Measurements from ENCODE around the gene DIPK1B.

DIPK1B gene

GRCh38 chr9:136740491-136740890, 28.1 kb downstream of the DIPK1B start:
- no peak for DNase-seq

- DNase-seq, result peak; percentile 9
Observed at GRCh38 chr9:136740971-136741882, 28.9 kb downstream of the DIPK1B start.

- DNase-seq, result no peak
Observed at GRCh38 chr9:136741883-136742571, 29.7 kb downstream of the DIPK1B start.

DNA sequence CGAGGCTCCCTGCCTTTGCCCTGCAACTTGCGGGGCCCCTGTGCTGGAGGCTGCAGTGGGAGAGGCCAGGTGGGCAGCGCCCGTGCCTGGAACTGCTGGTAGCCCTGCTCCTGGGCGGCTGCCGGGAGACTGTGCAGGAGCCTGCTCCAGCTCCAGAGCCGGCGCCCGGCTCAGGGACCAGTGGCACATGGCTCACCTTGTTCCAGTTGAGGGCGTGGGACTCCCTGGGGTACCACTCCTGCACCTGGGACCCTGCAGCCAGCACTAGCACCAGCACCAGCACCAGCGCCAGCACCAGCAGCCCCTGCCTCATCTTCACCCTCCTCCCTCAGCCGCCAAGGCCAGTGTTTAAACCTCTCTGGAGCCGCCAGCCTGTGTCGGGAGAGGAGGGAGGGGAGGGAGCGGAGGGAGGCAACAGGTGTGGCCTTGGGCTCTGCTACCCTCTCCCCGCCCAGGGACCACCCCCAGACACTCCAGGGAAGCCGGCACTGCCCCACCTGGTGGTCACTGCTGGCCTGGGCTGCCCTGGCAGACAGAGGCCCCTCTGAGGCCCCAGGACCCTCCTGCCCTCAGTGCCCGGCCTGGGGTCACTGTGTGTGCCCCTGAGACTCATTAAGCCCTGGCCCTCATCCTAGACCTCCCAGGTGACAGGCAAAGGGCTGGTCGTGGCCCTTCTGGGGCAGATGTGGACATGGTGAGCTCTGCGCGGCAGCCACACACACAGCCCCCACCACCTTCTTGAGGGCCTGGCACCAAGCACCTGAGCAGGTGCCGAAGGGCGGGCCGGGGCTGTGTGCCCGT, 30.4 kb downstream of the DIPK1B start, which contains the start of gene LCN10:
Gene LCN10 (minus strand): TSS at position 350 of the 801 bp plus-strand sequence. CDS start 37 bp downstream, at position 313.
- peak; percentile 23 for DNase-seq

DNA sequence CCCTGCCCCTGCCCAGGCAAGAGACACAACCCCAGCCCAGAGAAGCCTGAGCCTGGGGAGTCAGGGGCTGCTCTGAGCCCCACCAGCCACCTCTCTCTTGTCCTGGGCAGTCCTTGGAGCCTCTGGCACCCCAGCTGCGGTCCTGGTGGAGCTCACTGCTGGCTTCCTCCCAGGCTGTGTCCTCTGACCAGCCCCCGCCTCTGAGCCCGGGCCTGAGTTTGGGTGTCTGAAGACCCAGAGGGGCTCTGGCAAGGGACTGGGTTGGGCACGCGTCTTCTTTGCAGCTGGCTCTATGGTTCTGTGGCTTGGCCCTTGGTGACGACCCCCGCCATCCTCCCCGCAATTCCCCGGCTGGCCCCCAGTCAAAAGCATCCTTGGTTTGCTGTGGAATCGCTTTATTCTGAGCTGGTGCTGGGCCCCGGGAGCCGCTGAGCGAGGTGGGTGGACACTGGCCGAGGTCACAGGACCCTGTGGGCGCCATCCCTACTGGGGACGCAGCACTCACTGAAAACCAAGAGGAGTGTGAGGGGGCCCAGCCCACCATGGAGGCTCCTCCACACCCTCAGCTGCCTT, 31.4 kb downstream of the DIPK1B start:
- no peak for DNase-seq

GRCh38 chr9:136744773-136745172, 32.4 kb downstream of the DIPK1B start:
- no peak for DNase-seq

- DNase-seq, result no peak
Observed at GRCh38 chr9:136745389-136746154, 33.2 kb downstream of the DIPK1B start.

- no peak for DNase-seq
Observed at GRCh38 chr9:136746155-136746490, 33.8 kb downstream of the DIPK1B start.

GRCh38 chr9:136746621-136747020, 34.2 kb downstream of the DIPK1B start:
- DNase-seq, result no peak

- DNase-seq, result no peak
Observed at GRCh38 chr9:136747161-136748060, 35.0 kb downstream of the DIPK1B start.

DNA sequence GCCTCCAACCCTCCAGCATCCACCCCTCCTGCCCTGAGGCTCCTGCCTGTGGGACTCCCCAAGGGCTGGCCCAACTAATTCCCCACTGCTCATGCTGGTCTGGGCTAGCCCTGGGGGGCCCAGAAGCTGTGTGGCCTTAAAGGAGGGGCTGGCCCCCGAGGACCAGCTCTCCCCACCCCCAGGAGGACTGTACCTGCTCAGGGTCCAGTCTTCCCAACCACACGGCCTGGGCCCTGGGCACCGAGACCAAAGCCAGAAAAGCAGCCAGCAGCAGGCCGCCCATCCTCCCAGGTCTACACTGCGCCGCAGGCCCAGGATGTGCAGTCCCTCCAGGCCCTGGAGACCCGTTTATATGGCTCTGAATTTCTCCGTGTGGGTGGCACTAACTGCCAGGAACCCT, 35.8 kb downstream of the DIPK1B start, which contains the start of gene LCN6:
Gene LCN6 (minus strand): TSS at position 325 of the 400 bp plus-strand sequence. CDS start 42 bp downstream, at position 283.
- no peak for DNase-seq

GRCh38 chr9:136748666-136749611, 36.6 kb downstream of the DIPK1B start:
- no peak for DNase-seq

- no peak for DNase-seq
Observed at GRCh38 chr9:136750526-136750925, 38.2 kb downstream of the DIPK1B start.

- DNase-seq, result no peak
Observed at GRCh38 chr9:136751244-136751643, 38.9 kb downstream of the DIPK1B start.

DNA sequence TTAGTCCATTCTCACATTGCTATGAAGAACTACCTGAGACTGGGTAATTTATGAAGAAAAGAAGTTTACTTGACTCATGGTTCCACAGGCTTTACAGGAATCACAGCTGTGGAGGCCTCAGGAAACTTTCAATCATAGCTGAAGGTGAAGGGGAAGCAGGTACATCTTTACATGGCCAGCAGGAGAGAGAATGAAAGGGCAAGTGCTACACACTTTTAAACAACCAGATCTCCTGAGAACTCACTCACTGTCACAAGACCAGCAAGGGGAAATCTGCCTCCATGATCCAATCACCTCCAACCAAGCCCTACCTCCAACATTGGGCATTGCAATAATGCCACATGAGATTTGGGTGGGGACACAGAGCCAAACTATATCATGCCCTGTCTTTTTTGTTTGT, 39.4 kb downstream of the DIPK1B start:
- DNase-seq, result no peak

DNA sequence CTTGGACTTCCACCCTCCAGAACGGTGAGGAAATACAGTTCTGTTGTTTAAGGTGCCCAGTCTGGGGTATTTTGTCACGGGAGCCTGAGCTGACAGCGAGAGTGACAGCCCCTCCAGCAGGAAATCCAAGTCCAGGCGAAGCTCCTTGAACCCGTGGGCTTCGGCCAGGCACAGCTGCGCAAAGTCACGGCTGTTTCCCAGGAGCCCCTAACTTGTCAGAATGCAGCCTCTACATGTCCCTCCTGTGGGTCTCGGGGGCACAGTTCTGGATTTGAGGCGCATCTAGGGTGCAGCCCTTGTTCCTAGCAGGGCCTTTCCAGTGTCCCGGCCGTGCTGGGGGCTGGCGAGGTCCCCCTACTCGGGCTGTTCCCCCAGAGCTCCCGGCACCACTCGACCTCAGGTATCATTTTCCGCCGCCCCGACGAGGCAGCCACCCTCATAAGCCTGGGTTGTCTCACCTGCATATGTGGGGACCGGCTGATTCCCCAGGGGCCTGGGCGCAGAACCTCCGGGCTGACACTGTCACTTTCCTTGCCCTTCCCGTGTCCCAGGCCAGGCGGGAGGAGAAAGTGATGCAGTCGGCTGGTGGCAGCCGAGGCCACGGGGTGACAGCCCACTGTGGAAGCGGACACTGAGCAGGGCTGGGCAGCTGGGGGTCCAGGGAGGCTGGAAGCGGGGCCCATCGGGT, 41.1 kb downstream of the DIPK1B start:
- DNase-seq, result no peak

DNA sequence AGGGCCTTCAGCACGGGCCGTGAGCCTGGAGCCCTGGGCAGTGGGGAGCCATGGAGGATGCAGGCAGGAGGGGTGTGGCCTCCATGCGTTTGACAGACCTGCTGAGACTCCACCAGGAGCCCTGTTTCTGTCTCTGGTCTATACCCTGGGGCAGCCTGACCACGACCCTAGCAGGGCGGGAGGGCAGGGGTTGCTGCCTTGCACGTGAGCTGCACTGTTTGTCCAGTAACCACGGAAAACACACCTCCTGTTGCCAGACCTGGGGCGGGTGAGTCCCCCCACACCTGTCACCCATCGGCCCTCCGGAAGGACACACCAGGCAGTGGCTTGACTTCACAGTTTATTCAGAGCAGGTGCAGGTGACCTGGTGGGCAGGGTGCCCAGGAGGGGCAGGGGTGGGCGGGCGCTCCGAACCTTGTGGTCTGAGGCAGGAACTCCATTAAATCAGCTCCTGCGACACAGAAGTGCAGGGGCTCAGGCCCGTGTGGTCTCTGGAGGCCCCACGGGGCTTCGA, 41.7 kb downstream of the DIPK1B start:
- peak; percentile 6 for DNase-seq

DNA sequence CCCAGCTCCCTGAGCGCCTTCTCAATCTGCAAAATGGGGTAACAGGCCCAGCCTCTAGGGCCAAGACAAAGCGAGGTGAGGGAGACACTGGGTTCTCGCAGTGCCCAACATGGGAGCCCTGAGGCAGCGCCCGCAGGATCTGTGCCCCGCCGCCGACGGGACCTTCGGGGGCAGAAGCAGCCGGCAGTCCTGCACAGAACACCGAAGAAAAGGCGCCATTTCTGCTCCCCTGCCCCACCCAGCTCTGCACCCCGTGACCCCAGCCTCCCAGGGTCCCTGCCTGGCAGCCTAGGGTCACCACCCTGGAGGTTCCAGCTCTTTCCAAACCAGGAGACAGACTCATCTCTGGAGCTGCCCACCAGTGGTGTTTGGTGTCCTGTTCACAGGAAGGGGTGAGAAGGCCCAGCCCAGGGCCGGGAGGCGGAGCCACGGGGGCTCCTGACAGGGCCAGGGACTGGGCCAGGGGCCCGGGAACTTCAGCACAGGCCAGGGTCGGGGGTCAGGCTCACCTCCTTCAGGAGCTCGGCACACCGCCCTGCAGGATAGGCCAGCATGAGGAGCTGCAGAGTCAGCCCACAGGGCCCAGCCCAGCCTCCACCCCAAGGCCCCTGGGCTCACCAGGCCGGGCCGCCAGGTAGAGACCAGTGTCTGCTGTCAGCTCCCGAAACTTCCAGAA, 42.4 kb downstream of the DIPK1B start:
- DNase-seq, result no peak

Data from NCI-H1092 treated with DMSO at 0.1 percent for 48 hours (cell line).